ENCODE data around the gene RLN1. TPM values are rescaled to one million over a fixed set of nuclear protein-coding genes. Genes with fewer than 3 reads are reported as not detected.

RLN1 gene
- polyA plus RNA-seq, 2 of the 4 experiments (the other 2 are of a cell fraction), result 0.23 TPM; not detected in 1

- TF ChIP-seq EHF (CRISPR knock-in tag; IDR thresholded peaks at IDR 0.05) (no peak), MAZ (IDR thresholded peaks at IDR 0.05; ENCODE audit: borderline replicate concordance, low read depth, low read length) (no peak), CHD4 (IDR thresholded peaks at IDR 0.05; ENCODE audit: borderline replicate concordance) (no peak), PHF8 (IDR thresholded peaks at IDR 0.05; ENCODE audit: borderline replicate concordance, low read depth) (no peak), SMC3 (IDR thresholded peaks at IDR 0.05) (no peak), EHMT2 (IDR thresholded peaks at IDR 0.05; ENCODE audit: low read depth) (no peak), TP53 (CRISPR knock-in tag; IDR thresholded peaks at IDR 0.05) (no peak), HOXB5 (CRISPR knock-in tag; IDR thresholded peaks at IDR 0.05) (no peak), JUNB (IDR thresholded peaks at IDR 0.05) (no peak), POLR2A (IDR thresholded peaks at IDR 0.05; ENCODE audit: low read length) (no peak), FOSL2 (IDR thresholded peaks at IDR 0.05) (no peak), FOSL2 (CRISPR knock-in tag; IDR thresholded peaks at IDR 0.05) (no peak), BCL3 (IDR thresholded peaks at IDR 0.05) (no peak), HOXA7 (CRISPR knock-in tag; IDR thresholded peaks at IDR 0.05) (no peak), NFE2L2 (conservative IDR thresholded peaks at IDR 0.05; ENCODE audit: low read length) (no peak), SREBF2 (IDR thresholded peaks at IDR 0.05) (no peak), ZFP36 (IDR thresholded peaks at IDR 0.05; ENCODE audit: borderline replicate concordance, partially characterized antibody) (no peak), HEYL (CRISPR knock-in tag; IDR thresholded peaks at IDR 0.05) (no peak), CEBPB (IDR thresholded peaks at IDR 0.05) (no peak)
- TF ChIP-seq, protein P1, sequence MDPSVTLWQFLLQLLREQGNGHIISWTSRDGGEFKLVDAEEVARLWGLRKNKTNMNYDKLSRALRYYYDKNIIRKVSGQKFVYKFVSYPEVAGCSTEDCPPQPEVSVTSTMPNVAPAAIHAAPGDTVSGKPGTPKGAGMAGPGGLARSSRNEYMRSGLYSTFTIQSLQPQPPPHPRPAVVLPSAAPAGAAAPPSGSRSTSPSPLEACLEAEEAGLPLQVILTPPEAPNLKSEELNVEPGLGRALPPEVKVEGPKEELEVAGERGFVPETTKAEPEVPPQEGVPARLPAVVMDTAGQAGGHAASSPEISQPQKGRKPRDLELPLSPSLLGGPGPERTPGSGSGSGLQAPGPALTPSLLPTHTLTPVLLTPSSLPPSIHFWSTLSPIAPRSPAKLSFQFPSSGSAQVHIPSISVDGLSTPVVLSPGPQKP (IDR thresholded peaks at IDR 0.05; ENCODE audit: low read depth, low read length), result no peak
- TF ChIP-seq, protein P2, sequence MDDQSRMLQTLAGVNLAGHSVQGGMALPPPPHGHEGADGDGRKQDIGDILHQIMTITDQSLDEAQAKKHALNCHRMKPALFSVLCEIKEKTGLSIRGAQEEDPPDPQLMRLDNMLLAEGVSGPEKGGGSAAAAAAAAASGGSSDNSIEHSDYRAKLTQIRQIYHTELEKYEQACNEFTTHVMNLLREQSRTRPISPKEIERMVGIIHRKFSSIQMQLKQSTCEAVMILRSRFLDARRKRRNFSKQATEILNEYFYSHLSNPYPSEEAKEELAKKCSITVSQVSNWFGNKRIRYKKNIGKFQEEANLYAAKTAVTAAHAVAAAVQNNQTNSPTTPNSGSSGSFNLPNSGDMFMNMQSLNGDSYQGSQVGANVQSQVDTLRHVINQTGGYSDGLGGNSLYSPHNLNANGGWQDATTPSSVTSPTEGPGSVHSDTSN (IDR thresholded peaks at IDR 0.05), result no peak
- Histone ChIP-seq H3K9me3 (no peaks in the 10 kb centered on the region), H3K4me1 (no peaks in the 10 kb centered on the region), H3K4me3 (no peak overlapping the region), H3K4me2 (no peak overlapping the region), H3K27ac (no peak overlapping the region)
- FAIRE-seq (no peak), ATAC-seq (no peak), DNase-seq (ENCODE audit: low read depth in 1 of 2, low spot score in 1 of 2) (no peak)
- POLR2A ChIA-PET, result no interaction called here
- CTCF ChIA-PET, result no interaction called here
Observed at GRCh38 chr9:5360341-5360740, 20.7 kb upstream of the RLN1 start.

- WGBS (ENCODE audit: missing lambda C conversion rate), result 87% methylated on average over 1 of the region's 1 CpG
- Histone ChIP-seq H3K4me2 (no peak overlapping the region), H3K27ac (no peak overlapping the region), H3K4me1 (no peaks in the 10 kb centered on the region), H3K9me3 (no peaks in the 10 kb centered on the region), H3K4me3 (no peak overlapping the region)
- no peak for ATAC-seq
- FAIRE-seq, result no peak
- ChIA-PET CTCF (interaction anchor here (1.6 kb wide), 1 partner anchor 1019 kb away, joined by 3 read pairs; no protein-coding TSS in a partner anchor), POLR2A (no interaction called here)
- DNase-seq (ENCODE audit: low read depth in 1 of 2, low spot score in 1 of 2), result no peak
- no peak for TF ChIP-seq ESRRA (IDR thresholded peaks at IDR 0.05; ENCODE audit: borderline replicate concordance, low read length)
- no peak for TF ChIP-seq BCL3 (IDR thresholded peaks at IDR 0.05)
- TF ChIP-seq EHF (CRISPR knock-in tag; IDR thresholded peaks at IDR 0.05), result no peak
- TF ChIP-seq, protein P2 (IDR thresholded peaks at IDR 0.05), result no peak
- no peak for TF ChIP-seq JUNB (IDR thresholded peaks at IDR 0.05)
- TF ChIP-seq E2F6 (IDR thresholded peaks at IDR 0.05; ENCODE audit: borderline replicate concordance, low read depth), result no peak
- TF ChIP-seq, protein P3, sequence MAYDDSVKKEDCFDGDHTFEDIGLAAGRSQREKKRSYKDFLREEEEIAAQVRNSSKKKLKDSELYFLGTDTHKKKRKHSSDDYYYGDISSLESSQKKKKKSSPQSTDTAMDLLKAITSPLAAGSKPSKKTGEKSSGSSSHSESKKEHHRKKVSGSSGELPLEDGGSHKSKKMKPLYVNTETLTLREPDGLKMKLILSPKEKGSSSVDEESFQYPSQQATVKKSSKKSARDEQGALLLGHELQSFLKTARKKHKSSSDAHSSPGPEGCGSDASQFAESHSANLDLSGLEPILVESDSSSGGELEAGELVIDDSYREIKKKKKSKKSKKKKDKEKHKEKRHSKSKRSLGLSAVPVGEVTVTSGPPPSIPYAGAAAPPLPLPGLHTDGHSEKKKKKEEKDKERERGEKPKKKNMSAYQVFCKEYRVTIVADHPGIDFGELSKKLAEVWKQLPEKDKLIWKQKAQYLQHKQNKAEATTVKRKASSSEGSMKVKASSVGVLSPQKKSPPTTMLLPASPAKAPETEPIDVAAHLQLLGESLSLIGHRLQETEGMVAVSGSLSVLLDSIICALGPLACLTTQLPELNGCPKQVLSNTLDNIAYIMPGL (CRISPR knock-in tag; IDR thresholded peaks at IDR 0.05; ENCODE audit: borderline replicate concordance), result no peak
- no peak for TF ChIP-seq PHF8 (IDR thresholded peaks at IDR 0.05; ENCODE audit: borderline replicate concordance, low read depth)
- TF ChIP-seq POLR2AphosphoS2 (conservative IDR thresholded peaks at IDR 0.05; ENCODE audit: low read length), result no peak
- TF ChIP-seq EHMT2 (IDR thresholded peaks at IDR 0.05; ENCODE audit: low read depth), result no peak
- no peak for TF ChIP-seq MAFK (IDR thresholded peaks at IDR 0.05; ENCODE audit: partially characterized antibody)
- no peak for TF ChIP-seq KDM1A (IDR thresholded peaks at IDR 0.05; ENCODE audit: low read depth)
- TF ChIP-seq, protein P4, sequence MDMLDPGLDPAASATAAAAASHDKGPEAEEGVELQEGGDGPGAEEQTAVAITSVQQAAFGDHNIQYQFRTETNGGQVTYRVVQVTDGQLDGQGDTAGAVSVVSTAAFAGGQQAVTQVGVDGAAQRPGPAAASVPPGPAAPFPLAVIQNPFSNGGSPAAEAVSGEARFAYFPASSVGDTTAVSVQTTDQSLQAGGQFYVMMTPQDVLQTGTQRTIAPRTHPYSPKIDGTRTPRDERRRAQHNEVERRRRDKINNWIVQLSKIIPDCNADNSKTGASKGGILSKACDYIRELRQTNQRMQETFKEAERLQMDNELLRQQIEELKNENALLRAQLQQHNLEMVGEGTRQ (IDR thresholded peaks at IDR 0.05), result no peak
Observed at GRCh38 chr9:5357431-5358105, 17.9 kb upstream of the RLN1 start.
